Measurements from ENCODE around the gene GRIA2. TPM values are rescaled to one million over a fixed set of nuclear protein-coding genes. Genes with fewer than 3 reads are reported as not detected.

The GRIA2 gene
- total and polyA plus RNA-seq, 2 donors (not counting 1 experiment from before 2014, with no cell fraction given) = not detected

DNA sequence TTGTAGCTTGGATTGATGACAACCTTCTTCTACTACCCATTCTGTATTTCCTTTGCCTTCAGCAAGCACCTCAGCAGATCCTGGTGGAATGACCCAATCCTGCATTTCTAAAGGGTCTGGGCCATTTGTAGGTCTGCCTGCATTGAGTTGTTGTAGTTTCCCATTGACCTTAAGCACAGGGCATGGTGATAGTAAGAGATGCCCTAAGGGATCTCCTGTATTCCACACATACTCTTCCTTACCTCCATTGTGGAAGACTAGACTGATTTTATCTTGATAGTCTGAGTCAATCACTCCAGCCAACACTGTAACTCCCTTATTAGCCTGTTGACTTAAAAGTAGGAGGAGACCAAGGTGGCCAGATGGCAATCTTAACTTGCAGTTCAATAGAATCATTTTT lies 184.5 kb downstream of the GRIA2 start:
- H3K4me3 ChIP-seq (ENCODE audit: control extremely low read depth in 1 of 5, extremely low read depth in 1 of 5, insufficient read depth in 1 of 5, low read depth in 2 of 5, low read length in 4 of 5) = no peak overlapping the region
- H3K9ac ChIP-seq (ENCODE audit: low read length) = no peak overlapping the region
- Mint-ChIP-seq H3K27ac (no peak overlapping the region), H3K4me3 (no peak overlapping the region), H3K9me3 (ENCODE audit: insufficient read depth) (no peaks in the 10 kb centered on the region), H3K4me1 (no peaks in the 10 kb centered on the region), H3K27me3 (no peaks in the 10 kb centered on the region)
- ChIA-PET POLR2A (no interaction called here), CTCF (no interaction called here)
- no peaks in the 10 kb centered on the region for H4K20me1 ChIP-seq (ENCODE audit: control insufficient read depth, insufficient read depth, low read length, poor library complexity, severe bottlenecking)
- DNase-seq (no peak), ATAC-seq (ENCODE audit: low read depth) (no peak)
- H3K4me1 ChIP-seq (ENCODE audit: control insufficient read depth in 2 of 2, insufficient read depth in 2 of 2, low read length in 2 of 2) = no peaks in the 10 kb centered on the region
- H3K4me2 ChIP-seq (replicated peaks; ENCODE audit: low read depth, low read length, poor library complexity, severe bottlenecking) = no peak overlapping the region
- H3K9me3 ChIP-seq (ENCODE audit: control extremely low read depth in 1 of 3, control insufficient read depth in 2 of 3, insufficient read depth in 1 of 3, low read length in 2 of 3) = no peaks in the 10 kb centered on the region
- H3K79me2 ChIP-seq (ENCODE audit: control insufficient read depth, insufficient read depth, low read length) = no peaks in the 10 kb centered on the region
- intact Hi-C loops (cut with micrococcal nuclease) = no loop called here
- no peak overlapping the region for H2AFZ ChIP-seq (ENCODE audit: insufficient read depth, low read depth, low read length, poor library complexity, severe bottlenecking)
- TF ChIP-seq EZH2 (IDR thresholded peaks at IDR 0.05; ENCODE audit: borderline replicate concordance, insufficient read depth, low read depth, low read length, poor library complexity, severe bottlenecking) = no peak
- TF ChIP-seq, protein P1, sequence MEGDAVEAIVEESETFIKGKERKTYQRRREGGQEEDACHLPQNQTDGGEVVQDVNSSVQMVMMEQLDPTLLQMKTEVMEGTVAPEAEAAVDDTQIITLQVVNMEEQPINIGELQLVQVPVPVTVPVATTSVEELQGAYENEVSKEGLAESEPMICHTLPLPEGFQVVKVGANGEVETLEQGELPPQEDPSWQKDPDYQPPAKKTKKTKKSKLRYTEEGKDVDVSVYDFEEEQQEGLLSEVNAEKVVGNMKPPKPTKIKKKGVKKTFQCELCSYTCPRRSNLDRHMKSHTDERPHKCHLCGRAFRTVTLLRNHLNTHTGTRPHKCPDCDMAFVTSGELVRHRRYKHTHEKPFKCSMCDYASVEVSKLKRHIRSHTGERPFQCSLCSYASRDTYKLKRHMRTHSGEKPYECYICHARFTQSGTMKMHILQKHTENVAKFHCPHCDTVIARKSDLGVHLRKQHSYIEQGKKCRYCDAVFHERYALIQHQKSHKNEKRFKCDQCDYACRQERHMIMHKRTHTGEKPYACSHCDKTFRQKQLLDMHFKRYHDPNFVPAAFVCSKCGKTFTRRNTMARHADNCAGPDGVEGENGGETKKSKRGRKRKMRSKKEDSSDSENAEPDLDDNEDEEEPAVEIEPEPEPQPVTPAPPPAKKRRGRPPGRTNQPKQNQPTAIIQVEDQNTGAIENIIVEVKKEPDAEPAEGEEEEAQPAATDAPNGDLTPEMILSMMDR (IDR thresholded peaks at IDR 0.05) = no peak
- no peak overlapping the region for H3K27ac ChIP-seq (ENCODE audit: low read length in 2 of 2)
- H3K36me3 ChIP-seq (replicated peaks in 1 of 2; ENCODE audit: control extremely low read depth in 1 of 2, control insufficient read depth in 1 of 2, extremely low read depth in 1 of 2, insufficient read depth in 2 of 2, low read length in 1 of 2) = no peaks in the 10 kb centered on the region
- H3K27me3 ChIP-seq (replicated peaks in 1 of 4; ENCODE audit: control extremely low read depth in 1 of 4, control insufficient read depth in 3 of 4, insufficient read depth in 4 of 4, low read length in 3 of 4) = no peaks in the 10 kb centered on the region

Small RNA genes lying within 50 kb of the gene (small RNA-seq; reads per million reads assigned to genes)
- not detected for gene RNU6-582P (ENCODE audit: insufficient read length, low read depth, low replicate concordance)

Other genes starting within 250 kb of the GRIA2 start
- 0.10 TPM in 1 of 2 replicates, not detected in the other for gene PDGFC, start 248.9 kb upstream of the GRIA2 start, total RNA-seq
- not detected in 2 replicates for gene PDGFC, start 248.9 kb upstream of the GRIA2 start, polyA plus RNA-seq
- not detected in 2 replicates for gene GLRB, start 144.6 kb upstream of the GRIA2 start, total RNA-seq
- gene GLRB, start 144.6 kb upstream of the GRIA2 start, polyA plus RNA-seq = not detected in 2 replicates